Peyer's patch (tissue), 4 donors: ENCODE measurements around the gene ITGA7. TPM values are rescaled to one million over a fixed set of nuclear protein-coding genes. Genes with fewer than 3 reads are reported as not detected.

Source experiments
- DNase-seq, 3 donors: peaks; one replicate each; pipeline ENCODE4 v3.0.0-alpha.2; 2017 to 2019
- H3K27ac ChIP-seq, 4 donors: fragments of 200-600 bp; sonication (generic); one replicate each; pipeline ENCODE4 v1.5.1; 2016 to 2019
- H3K27me3 ChIP-seq, 2 donors: fragments of 200-600 bp; sonication (generic); one replicate each; pipeline ENCODE4 v1.5.1; 2019
- H3K36me3 ChIP-seq, 3 donors: fragments of 200-600 bp; sonication (generic); one replicate each; pipeline ENCODE4 v1.5.1; 2016 to 2019
- H3K4me1 ChIP-seq, 4 donors: fragments of 200-600 bp; sonication (generic); one replicate each; pipeline ENCODE4 v1.5.1; 2016 to 2019
- H3K4me3 ChIP-seq, 4 donors: fragments of 200-600 bp; sonication (generic); 1 replicate in 3 of 4; 2 replicates in 1 of 4; pipeline ENCODE4 v1.5.1; 2016 to 2019; ENCODE audit warnings: mild to moderate bottlenecking in 1 of 4
- H3K9me3 ChIP-seq, 4 donors: fragments of 200-600 bp; sonication (generic); one replicate each; pipeline ENCODE4 v1.5.1; 2016 to 2019; ENCODE audit warnings: mild to moderate bottlenecking in 1 of 4
- CTCF ChIP-seq, 6 experiments: fragments of 450-650 bp in 4 of 6; fragments of 200-600 bp in 2 of 6; sonication (generic) in 1 of 6; IDR thresholded peaks; one replicate each; pipeline ENCODE4 v1.5.1; 2017 to 2019; ENCODE audit warnings: antibody characterized with exemption in 6 of 6, mild to moderate bottlenecking in 3 of 6, moderate library complexity in 1 of 6
- POLR2A ChIP-seq, 2 donors: fragments of 450-650 bp; IDR thresholded peaks; one replicate each; pipeline ENCODE4 v1.5.1; 2017; ENCODE audit warnings: antibody characterized with exemption in 2 of 2, mild to moderate bottlenecking in 2 of 2, moderate library complexity in 2 of 2
- total RNA-seq, 4 donors: library from RNA; depleted of rRNA; stranded (reverse); fragments of >200 nt; gene quantifications; one replicate each; pipeline ENCODE4 v1.1.0, GENCODE V29; 2016

ITGA7 gene
- total RNA-seq, 4 donors from 2014 or later = 13.1 to 29.0 (median 27.0) TPM

- Histone ChIP-seq H3K36me3 (no peaks in the 10 kb centered on the region), H3K9me3 (no peaks in the 10 kb centered on the region), H3K4me3 (no peak overlapping the region), H3K4me1 (peaks cover 0 to 18% (median 0%) of the 10 kb centered on the region in 4 donors), H3K27ac (no peak overlapping the region), H3K27me3 (no peaks in the 10 kb centered on the region)
- TF ChIP-seq CTCF (IDR thresholded peaks at IDR 0.05) (no peak), POLR2A (IDR thresholded peaks at IDR 0.05) (no peak)
- DNase-seq = peak in 1 of 3 donors; percentile 78
Measured at GRCh38 chr12:55675666-55676065, 32.0 kb downstream of the ITGA7 start.

GRCh38 chr12:55673638-55674037, 34.1 kb downstream of the ITGA7 start:
- DNase-seq = peak in 1 of 3 donors; percentile 43
- H3K9me3 ChIP-seq = no peaks in the 10 kb centered on the region
- peak overlapping the region in 2 of 4 donors; percentile 32 to 61 for H3K27ac ChIP-seq
- no peaks in the 10 kb centered on the region for H3K27me3 ChIP-seq
- no peaks in the 10 kb centered on the region for H3K36me3 ChIP-seq
- TF ChIP-seq POLR2A (IDR thresholded peaks at IDR 0.05) (no peak), CTCF (IDR thresholded peaks at IDR 0.05) (no peak)
- H3K4me3 ChIP-seq = no peak overlapping the region
- H3K4me1 ChIP-seq = peaks cover 0 to 23% (median 1%) of the 10 kb centered on the region in 4 donors

GRCh38 chr12:55671746-55672145, 36.0 kb downstream of the ITGA7 start:
- Histone ChIP-seq H3K27ac (peak overlapping the region in 1 of 4 donors; percentile 56), H3K27me3 (no peaks in the 10 kb centered on the region), H3K4me1 (peaks cover 0 to 23% (median 1%) of the 10 kb centered on the region in 4 donors), H3K36me3 (no peaks in the 10 kb centered on the region), H3K9me3 (no peaks in the 10 kb centered on the region), H3K4me3 (no peak overlapping the region)
- no peak for TF ChIP-seq CTCF (IDR thresholded peaks at IDR 0.05)
- TF ChIP-seq POLR2A (IDR thresholded peaks at IDR 0.05) = no peak
- DNase-seq = peak in 1 of 3 donors; percentile 52

GRCh38 chr12:55670276-55670675, 37.4 kb downstream of the ITGA7 start:
- Histone ChIP-seq H3K4me3 (no peak overlapping the region), H3K9me3 (no peaks in the 10 kb centered on the region), H3K27ac (peak overlapping the region in 1 of 4 donors; percentile 68), H3K27me3 (no peaks in the 10 kb centered on the region), H3K36me3 (no peaks in the 10 kb centered on the region), H3K4me1 (peaks cover 0 to 16% (median 1%) of the 10 kb centered on the region in 4 donors)
- peak in 1 of 3 donors; percentile 49 for DNase-seq
- TF ChIP-seq POLR2A (IDR thresholded peaks at IDR 0.05) (no peak), CTCF (IDR thresholded peaks at IDR 0.05) (no peak)

GRCh38 chr12:55666508-55666907, 41.2 kb downstream of the ITGA7 start:
- Histone ChIP-seq H3K4me3 (no peak overlapping the region), H3K4me1 (peaks cover 0 to 12% (median 1%) of the 10 kb centered on the region in 4 donors)
- TF ChIP-seq POLR2A (IDR thresholded peaks at IDR 0.05) = no peak
- no peak for TF ChIP-seq CTCF (IDR thresholded peaks at IDR 0.05)

GRCh38 chr12:55664826-55665225, 42.9 kb downstream of the ITGA7 start:
- H3K9me3 ChIP-seq = no peaks in the 10 kb centered on the region
- H3K36me3 ChIP-seq = no peaks in the 10 kb centered on the region
- H3K4me3 ChIP-seq = no peak overlapping the region
- no peaks in the 10 kb centered on the region for H3K27me3 ChIP-seq
- H3K27ac ChIP-seq = no peak overlapping the region
- no peak for DNase-seq
- TF ChIP-seq CTCF (IDR thresholded peaks at IDR 0.05) = no peak
- no peak for TF ChIP-seq POLR2A (IDR thresholded peaks at IDR 0.05)
- no peaks in the 10 kb centered on the region for H3K4me1 ChIP-seq

More at GRCh38 chr12:55666508-55666907, 41.2 kb downstream of the ITGA7 start:
- no peak for DNase-seq
- H3K36me3 ChIP-seq = no peaks in the 10 kb centered on the region
- no peaks in the 10 kb centered on the region for H3K9me3 ChIP-seq
- H3K27ac ChIP-seq = no peak overlapping the region
- no peaks in the 10 kb centered on the region for H3K27me3 ChIP-seq
